Astrocyte of the spinal cord (primary cell): ENCODE results near the gene FTCD.
"Not testable (repeated sequence)": the region's sequence is repeated elsewhere in the genome, so short reads cannot be mapped to it uniquely, and the experiment has no call there.

Experiments used
- DNase-seq: peaks from one replicate; pipeline ENCODE4 v3.0.0; 2011; ENCODE audit warnings: low read depth, low spot score
- H3K4me3 ChIP-seq: 2 replicates; pipeline ENCODE4 v1.5.1; 2011; ENCODE audit warnings: low read depth, mild to moderate bottlenecking, low read length, moderate library complexity
- CTCF ChIP-seq: IDR thresholded peaks from 2 replicates; pipeline ENCODE4 v1.5.1; 2012; ENCODE audit warnings: low read depth, mild to moderate bottlenecking, low read length, inconsistent platforms
- in situ Hi-C: cut with HindIII; loops from 2 replicates; pipeline ENCODE4 v1.10.0; 2017; ENCODE audit warnings: low sequenced_read_pairs

Gene FTCD

GRCh38 chr21:46181436-46181835 is 26.1 kb upstream of the FTCD start:
- TF ChIP-seq CTCF: no peak
- in situ Hi-C loops: no loop called here
- no peak for DNase-seq
- no peak overlapping the region for H3K4me3 ChIP-seq

- no peak overlapping the region for H3K4me3 ChIP-seq
- no peak for TF ChIP-seq CTCF
- in situ Hi-C loops: no loop called here
- no peak for DNase-seq
These were observed 25.5 kb upstream of the FTCD start for GRCh38 chr21:46180778-46181391.

DNA sequence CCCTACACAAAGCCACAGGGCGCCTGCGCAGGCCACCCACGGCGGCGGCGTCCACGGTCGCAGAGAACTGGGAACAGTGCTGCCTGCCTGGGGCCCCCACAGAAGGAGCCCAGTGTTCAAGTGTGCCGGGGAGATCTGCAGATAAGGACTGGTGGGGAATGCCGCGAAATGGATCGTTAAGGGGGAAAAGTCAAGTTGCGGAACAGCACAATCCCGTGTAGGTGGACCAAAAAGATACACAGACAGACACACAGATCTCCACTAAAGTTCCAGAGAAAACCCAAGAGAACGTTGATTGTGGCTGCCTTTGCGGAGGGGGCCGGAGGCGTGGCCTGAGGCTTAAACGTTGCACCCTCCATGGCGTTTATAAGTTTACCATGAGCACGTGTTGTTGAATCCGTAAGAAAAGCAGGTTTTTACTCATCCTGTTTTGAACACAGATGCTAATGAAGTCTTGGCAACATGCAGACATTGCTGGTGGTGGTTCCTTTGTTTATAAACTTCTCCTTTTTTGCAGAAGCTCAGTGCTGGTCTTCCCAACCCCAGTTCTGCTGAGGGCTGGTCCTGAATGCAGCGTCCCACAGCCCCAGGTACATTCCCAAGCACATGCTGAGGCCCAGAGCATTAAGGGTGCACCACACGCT is 24.8 kb upstream of the FTCD start:
- in situ Hi-C loops: no loop called here
- no peak for DNase-seq
- H3K4me3 ChIP-seq: no peak overlapping the region
- TF ChIP-seq CTCF: no peak

GRCh38 chr21:46179708-46180078 is 24.3 kb upstream of the FTCD start:
- no peak overlapping the region for H3K4me3 ChIP-seq
- TF ChIP-seq CTCF: no peak
- in situ Hi-C loops: no loop called here
- DNase-seq: no peak

GRCh38 chr21:46178961-46179360 is 23.6 kb upstream of the FTCD start:
- DNase-seq: no peak
- in situ Hi-C loops: no loop called here
- H3K4me3 ChIP-seq: no peak overlapping the region
- TF ChIP-seq CTCF: no peak

DNA sequence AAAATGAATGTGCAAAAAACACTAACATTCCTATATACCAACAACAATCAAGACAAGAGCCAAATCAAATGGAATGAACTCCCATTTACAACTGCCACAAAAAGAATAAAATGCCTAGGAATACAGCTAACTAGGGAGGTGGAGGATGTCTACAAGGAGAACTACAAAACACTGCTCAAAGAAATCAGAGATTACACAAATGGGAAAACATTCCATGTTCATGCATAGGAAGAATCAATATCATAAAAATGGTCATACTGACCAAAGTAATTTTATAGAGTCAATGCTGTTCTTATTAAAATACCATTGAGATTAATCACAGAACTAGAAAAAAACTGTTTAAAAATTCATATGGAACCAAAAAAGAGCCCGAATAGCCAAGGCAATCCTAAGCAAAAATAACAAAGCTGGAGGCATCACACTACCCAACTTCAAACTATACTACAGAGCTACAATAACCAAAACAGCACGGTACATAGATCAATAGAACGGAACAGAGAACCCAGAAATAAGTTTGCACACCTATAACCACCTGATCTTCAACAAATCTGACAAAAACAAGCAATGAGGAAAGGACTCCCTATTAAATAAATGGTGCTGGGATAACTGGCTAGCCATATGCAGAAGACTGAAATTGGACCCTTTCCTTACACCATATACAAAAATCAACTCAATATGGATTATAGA is 21.2 kb upstream of the FTCD start:
- in situ Hi-C loops, DNase-seq, H3K4me3 ChIP-seq: not testable (repeated sequence)

DNA sequence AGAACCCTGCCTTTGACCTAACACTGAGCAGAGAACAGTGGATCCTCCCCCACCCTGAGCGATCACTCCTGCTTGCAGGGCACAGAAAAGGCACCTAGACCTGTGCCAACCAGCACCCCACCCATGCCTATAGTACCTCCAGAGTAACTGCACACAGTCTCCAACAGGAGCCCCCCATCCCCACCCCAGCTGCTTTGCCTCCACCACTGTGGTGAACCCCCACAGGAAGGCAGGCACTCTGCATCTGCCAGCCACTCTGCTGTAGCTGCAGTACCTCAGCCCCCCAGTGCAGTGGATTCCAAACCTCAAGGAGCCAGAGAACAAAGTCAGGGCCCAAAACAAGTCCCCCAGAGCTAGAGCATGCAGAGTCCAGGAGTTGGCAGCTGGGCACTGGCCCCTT is 18.2 kb upstream of the FTCD start:
- no peak for TF ChIP-seq CTCF
- DNase-seq: no peak
- in situ Hi-C loops: no loop called here
- H3K4me3 ChIP-seq: no peak overlapping the region
